Mucosa of rectum (tissue), 2 donors: ENCODE data around the gene CNOT4.
"Not testable (repeated sequence)": the region's sequence is repeated elsewhere in the genome, so short reads cannot be mapped to it uniquely, and the experiment has no call there.

ENCODE experiments used
- H3K27ac ChIP-seq, 2 donors: one replicate each; pipeline ENCODE4 v1.7.0; 2013; ENCODE audit warnings: inconsistent platforms in 2 of 2, low read depth in 2 of 2, low read length in 2 of 2
- H3K27me3 ChIP-seq, 2 donors: one replicate each; pipeline ENCODE4 v1.7.0; 2013; ENCODE audit warnings: low read length in 2 of 2; ENCODE audit not compliant: control insufficient read depth in 2 of 2, insufficient read depth in 2 of 2
- H3K36me3 ChIP-seq, 2 donors: one replicate each; pipeline ENCODE4 v1.7.0; 2013; ENCODE audit warnings: low read length in 2 of 2; ENCODE audit not compliant: control insufficient read depth in 2 of 2, insufficient read depth in 2 of 2
- H3K4me1 ChIP-seq, 2 donors: one replicate each; pipeline ENCODE4 v1.7.0; 2013; ENCODE audit warnings: low read length in 2 of 2, mild to moderate bottlenecking in 1 of 2; ENCODE audit not compliant: control insufficient read depth in 2 of 2, insufficient read depth in 2 of 2
- H3K4me3 ChIP-seq, 2 donors: one replicate each; pipeline ENCODE4 v1.7.0; 2013; ENCODE audit warnings: low read length in 2 of 2
- H3K9ac ChIP-seq, 2 donors: one replicate each; pipeline ENCODE4 v1.7.0; 2013; ENCODE audit warnings: low read length in 2 of 2, low read depth in 1 of 2, mild to moderate bottlenecking in 1 of 2
- H3K9me3 ChIP-seq, 2 donors: one replicate each; pipeline ENCODE4 v1.7.0; 2013; ENCODE audit warnings: low read length in 2 of 2; ENCODE audit not compliant: control insufficient read depth in 2 of 2
- donor health status: healthy.
- donor health status: Normal muscosa, but diverticular disease.

The CNOT4 gene

DNA sequence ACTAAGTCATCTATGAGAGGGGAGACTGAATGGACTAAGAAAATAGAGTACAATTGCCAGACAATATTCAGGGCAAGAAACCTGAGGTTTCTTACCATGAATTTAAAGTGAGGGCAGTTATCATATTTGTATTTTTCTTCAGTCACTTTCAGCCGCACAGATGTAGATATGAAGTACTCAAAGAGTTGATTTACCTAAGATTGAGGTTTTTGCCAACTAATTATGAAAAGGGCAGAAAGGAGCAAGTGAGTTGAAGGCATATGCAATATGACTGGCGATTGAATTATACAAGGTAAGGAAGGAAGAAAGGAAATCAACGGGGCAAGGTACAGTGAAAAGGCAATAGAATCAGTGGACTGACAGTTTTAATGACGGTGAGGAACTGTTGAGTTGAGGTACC lies 17.8 kb downstream of the CNOT4 start:
- H3K27ac ChIP-seq = no peak overlapping the region
- H3K36me3 ChIP-seq = no peaks in the 10 kb centered on the region
- H3K4me3 ChIP-seq = no peak overlapping the region
- no peaks in the 10 kb centered on the region for H3K27me3 ChIP-seq
- H3K4me1 ChIP-seq = no peaks in the 10 kb centered on the region
- H3K9me3 ChIP-seq = no peaks in the 10 kb centered on the region
- no peak overlapping the region for H3K9ac ChIP-seq

GRCh38 chr7:135490783-135491182 lies 19.1 kb downstream of the CNOT4 start:
- no peak overlapping the region for H3K4me3 ChIP-seq
- H3K9me3 ChIP-seq = no peaks in the 10 kb centered on the region
- H3K4me1 ChIP-seq = no peaks in the 10 kb centered on the region
- no peak overlapping the region for H3K9ac ChIP-seq
- no peaks in the 10 kb centered on the region for H3K36me3 ChIP-seq
- no peak overlapping the region for H3K27ac ChIP-seq
- no peaks in the 10 kb centered on the region for H3K27me3 ChIP-seq

GRCh38 chr7:135489791-135490190 lies 20.1 kb downstream of the CNOT4 start:
- H3K27ac ChIP-seq = no peak overlapping the region
- no peaks in the 10 kb centered on the region for H3K9me3 ChIP-seq
- H3K4me1 ChIP-seq = no peaks in the 10 kb centered on the region

GRCh38 chr7:135486261-135486920 lies 23.5 kb downstream of the CNOT4 start:
- H3K9ac ChIP-seq = no peak overlapping the region
- H3K4me1 ChIP-seq = no peaks in the 10 kb centered on the region
- no peak overlapping the region for H3K27ac ChIP-seq
- H3K9me3 ChIP-seq = no peaks in the 10 kb centered on the region
- no peak overlapping the region for H3K4me3 ChIP-seq
- no peaks in the 10 kb centered on the region for H3K27me3 ChIP-seq
- no peaks in the 10 kb centered on the region for H3K36me3 ChIP-seq

More at GRCh38 chr7:135489791-135490190, 20.1 kb downstream of the CNOT4 start:
- H3K27me3 ChIP-seq = no peaks in the 10 kb centered on the region
- H3K36me3 ChIP-seq = no peaks in the 10 kb centered on the region
- no peak overlapping the region for H3K4me3 ChIP-seq
- no peak overlapping the region for H3K9ac ChIP-seq

DNA sequence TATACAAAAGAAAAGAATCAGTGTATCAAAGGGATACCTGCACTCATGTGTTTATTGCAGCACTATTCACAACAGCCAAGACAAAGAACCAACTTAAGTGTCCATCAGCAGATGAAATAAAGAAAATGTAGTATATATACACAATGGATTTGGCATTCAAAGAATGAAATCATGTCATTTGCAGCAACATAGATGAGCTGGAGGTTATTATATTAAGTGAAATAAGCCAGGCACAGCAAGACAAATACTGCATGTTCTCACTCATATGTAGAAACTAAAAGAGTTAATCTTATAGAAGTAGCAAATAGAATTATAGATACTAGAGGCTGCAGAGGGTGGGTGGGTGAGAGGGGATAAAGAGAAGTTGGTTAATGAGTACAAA lies 28.3 kb downstream of the CNOT4 start:
- no peak overlapping the region for H3K27ac ChIP-seq
- no peaks in the 10 kb centered on the region for H3K27me3 ChIP-seq
- H3K9ac ChIP-seq = no peak overlapping the region
- H3K36me3 ChIP-seq = no peaks in the 10 kb centered on the region
- no peaks in the 10 kb centered on the region for H3K4me1 ChIP-seq
- H3K4me3 ChIP-seq = no peak overlapping the region
- H3K9me3 ChIP-seq = no peaks in the 10 kb centered on the region

DNA sequence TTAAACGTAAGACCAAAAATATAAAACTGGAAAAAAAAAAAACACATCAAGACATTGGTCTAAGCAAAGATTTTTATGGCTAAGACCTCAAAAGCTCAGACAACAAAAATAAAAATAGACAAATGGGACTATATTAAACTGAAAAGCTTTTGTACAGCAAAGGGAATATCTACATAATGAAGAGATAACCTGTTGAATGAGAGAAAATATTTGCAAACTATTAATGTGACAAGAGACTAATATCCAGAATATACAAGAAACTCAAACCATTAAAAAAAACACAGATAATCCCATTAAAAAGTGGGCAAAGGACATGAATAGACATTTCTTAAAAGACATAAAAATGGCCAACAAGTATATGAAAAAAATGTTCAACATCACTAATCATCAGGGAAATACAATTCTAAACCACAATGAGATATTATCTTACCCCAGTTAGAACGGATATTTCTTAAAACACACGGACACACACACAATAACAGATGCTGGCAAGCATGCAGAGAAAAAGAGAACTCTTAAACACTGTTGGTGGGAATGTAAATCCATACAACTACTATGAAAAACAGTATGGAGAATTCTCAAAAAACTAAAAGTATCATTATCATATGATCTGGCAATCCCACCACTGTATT lies 28.8 kb downstream of the CNOT4 start:
- Histone ChIP-seq H3K9me3 (no peaks in the 10 kb centered on the region), H3K9ac (no peak overlapping the region), H3K27ac (no peak overlapping the region), H3K27me3 (no peaks in the 10 kb centered on the region), H3K4me1 (no peaks in the 10 kb centered on the region), H3K4me3 (no peak overlapping the region), H3K36me3 (no peaks in the 10 kb centered on the region)

DNA sequence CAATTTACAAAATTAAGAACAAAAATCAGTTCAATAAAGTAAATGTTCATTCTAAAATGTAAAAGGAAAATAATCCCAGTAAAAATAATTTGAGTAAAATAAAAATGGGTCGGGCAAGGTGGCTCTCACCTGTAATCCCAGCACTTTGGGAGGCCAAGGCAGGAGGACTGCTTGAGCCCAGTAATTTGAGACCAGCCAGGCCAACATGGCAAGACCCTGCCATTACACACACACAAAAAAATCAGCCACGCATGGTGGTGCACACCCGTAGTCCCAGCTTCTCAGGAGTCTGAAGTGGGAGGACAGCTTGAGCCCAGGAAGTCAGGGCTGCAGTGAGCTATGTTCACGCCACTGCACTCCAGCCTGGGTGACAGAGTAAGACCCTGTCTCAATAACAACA lies 34.4 kb downstream of the CNOT4 start:
- H3K4me1 ChIP-seq = no peaks in the 10 kb centered on the region
- H3K9ac ChIP-seq = no peak overlapping the region
- no peaks in the 10 kb centered on the region for H3K9me3 ChIP-seq
- no peak overlapping the region for H3K27ac ChIP-seq
- H3K36me3 ChIP-seq = peaks cover 0 to 2% of the 10 kb centered on the region in 2 donors
- no peak overlapping the region for H3K4me3 ChIP-seq
- H3K27me3 ChIP-seq = no peaks in the 10 kb centered on the region

GRCh38 chr7:135469705-135470104 lies 40.2 kb downstream of the CNOT4 start:
- H3K9ac ChIP-seq, H3K4me3 ChIP-seq, H3K4me1 ChIP-seq, H3K27ac ChIP-seq, H3K27me3 ChIP-seq, H3K36me3 ChIP-seq, H3K9me3 ChIP-seq: not testable (repeated sequence)

DNA sequence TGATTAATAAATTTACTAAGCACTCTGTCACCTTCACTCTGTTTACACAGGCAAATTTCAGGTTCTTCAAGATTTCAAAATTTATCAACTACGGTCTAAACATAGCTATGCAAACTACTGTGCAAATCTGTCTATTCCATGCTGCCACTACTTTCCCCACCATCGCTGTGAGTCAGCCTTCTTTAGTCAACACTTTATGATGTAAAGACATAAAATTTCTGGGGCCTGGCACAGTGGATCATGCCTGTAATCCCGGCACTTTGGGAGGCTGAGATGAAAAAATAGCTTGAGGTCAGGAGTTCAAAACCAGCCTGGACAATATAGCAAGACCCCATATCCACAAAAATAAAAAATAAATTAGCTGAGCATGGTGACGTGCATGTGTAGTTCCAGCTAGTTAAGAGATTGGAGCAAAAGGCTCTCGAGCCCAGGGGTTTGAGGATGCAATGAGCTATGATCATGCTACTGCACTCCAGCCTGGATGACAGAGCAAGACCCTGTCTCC lies 42.6 kb downstream of the CNOT4 start:
- H3K4me3 ChIP-seq = no peak overlapping the region
- no peaks in the 10 kb centered on the region for H3K9me3 ChIP-seq
- no peaks in the 10 kb centered on the region for H3K4me1 ChIP-seq
- no peak overlapping the region for H3K9ac ChIP-seq
- H3K27me3 ChIP-seq = no peaks in the 10 kb centered on the region
- H3K27ac ChIP-seq = no peak overlapping the region
- no peaks in the 10 kb centered on the region for H3K36me3 ChIP-seq

GRCh38 chr7:135466442-135467206 lies 43.3 kb downstream of the CNOT4 start:
- no peaks in the 10 kb centered on the region for H3K4me1 ChIP-seq
- H3K27ac ChIP-seq = no peak overlapping the region
- H3K9ac ChIP-seq = no peak overlapping the region
- no peaks in the 10 kb centered on the region for H3K27me3 ChIP-seq
- no peaks in the 10 kb centered on the region for H3K9me3 ChIP-seq
- H3K36me3 ChIP-seq = no peaks in the 10 kb centered on the region
- H3K4me3 ChIP-seq = no peak overlapping the region
